ENCODE measurements around the gene CDYL2. TPM values are rescaled to one million over a fixed set of nuclear protein-coding genes. Genes with fewer than 3 reads are reported as not detected.

Gene CDYL2
- total RNA-seq, 4 donors from 2014 or later, result 0.80 to 2.8 (median 1.8) TPM

- H3K27me3 ChIP-seq, result no peaks in the 10 kb centered on the region
- no peak overlapping the region for H3K27ac ChIP-seq
- no peak overlapping the region for H3K4me3 ChIP-seq
- TF ChIP-seq, protein P1, sequence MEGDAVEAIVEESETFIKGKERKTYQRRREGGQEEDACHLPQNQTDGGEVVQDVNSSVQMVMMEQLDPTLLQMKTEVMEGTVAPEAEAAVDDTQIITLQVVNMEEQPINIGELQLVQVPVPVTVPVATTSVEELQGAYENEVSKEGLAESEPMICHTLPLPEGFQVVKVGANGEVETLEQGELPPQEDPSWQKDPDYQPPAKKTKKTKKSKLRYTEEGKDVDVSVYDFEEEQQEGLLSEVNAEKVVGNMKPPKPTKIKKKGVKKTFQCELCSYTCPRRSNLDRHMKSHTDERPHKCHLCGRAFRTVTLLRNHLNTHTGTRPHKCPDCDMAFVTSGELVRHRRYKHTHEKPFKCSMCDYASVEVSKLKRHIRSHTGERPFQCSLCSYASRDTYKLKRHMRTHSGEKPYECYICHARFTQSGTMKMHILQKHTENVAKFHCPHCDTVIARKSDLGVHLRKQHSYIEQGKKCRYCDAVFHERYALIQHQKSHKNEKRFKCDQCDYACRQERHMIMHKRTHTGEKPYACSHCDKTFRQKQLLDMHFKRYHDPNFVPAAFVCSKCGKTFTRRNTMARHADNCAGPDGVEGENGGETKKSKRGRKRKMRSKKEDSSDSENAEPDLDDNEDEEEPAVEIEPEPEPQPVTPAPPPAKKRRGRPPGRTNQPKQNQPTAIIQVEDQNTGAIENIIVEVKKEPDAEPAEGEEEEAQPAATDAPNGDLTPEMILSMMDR (IDR thresholded peaks at IDR 0.05 in 4 of 5, conservative IDR thresholded peaks at IDR 0.05 in 1 of 5), result no peak
- TF ChIP-seq POLR2A (IDR thresholded peaks at IDR 0.05), result no peak
- no peaks in the 10 kb centered on the region for H3K36me3 ChIP-seq
- no peaks in the 10 kb centered on the region for H3K9me3 ChIP-seq
- H3K4me1 ChIP-seq, result no peaks in the 10 kb centered on the region
- DNase-seq, result no peak
- intact Hi-C loops (cut with DNase I; ENCODE audit: low total_unique reads), result no loop called here
- in situ Hi-C loops (cut with MboI; ENCODE audit: low sequenced_read_pairs in 4 of 4), result loop anchor here in 1 of 4 donors (25.0 kb wide), 1 partner anchor 90 kb away; no protein-coding TSS in a partner anchor
- no peak for ATAC-seq
These were observed 132.0 kb downstream of the CDYL2 start for GRCh38 chr16:80672379-80672778.

DNA sequence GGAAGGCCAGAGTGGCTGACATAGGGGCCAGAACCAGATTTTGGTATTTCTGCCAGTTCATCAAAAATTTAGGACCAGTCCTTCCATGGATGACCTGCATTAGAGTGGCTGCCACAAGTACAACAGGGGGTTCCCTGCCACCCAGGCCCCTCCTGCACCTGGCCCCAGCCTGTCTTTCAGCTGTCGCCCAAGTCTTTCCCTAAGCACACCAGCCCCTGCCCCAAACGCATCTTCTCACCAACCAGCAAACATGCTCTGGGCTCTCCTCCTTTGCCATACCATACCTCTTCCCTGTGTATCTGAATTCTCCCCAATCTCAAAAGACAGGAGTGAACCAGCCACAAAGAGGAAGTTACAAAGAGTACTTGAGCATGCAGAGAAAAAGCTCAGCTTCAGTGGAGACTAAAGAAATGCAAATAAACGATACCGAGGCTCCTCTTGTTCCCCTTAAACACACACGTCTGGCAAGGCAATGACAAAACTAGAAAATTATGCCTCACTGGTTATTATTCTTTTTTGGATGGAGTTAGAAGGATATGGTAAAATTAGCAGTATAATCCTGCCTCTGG, 133.0 kb downstream of the CDYL2 start:
- in situ Hi-C loops (cut with MboI; ENCODE audit: low sequenced_read_pairs in 4 of 4) (loop anchor here in 1 of 4 donors (25.0 kb wide), 1 partner anchor 91 kb away; no protein-coding TSS in a partner anchor), intact Hi-C loops (cut with DNase I; ENCODE audit: low total_unique reads) (no loop called here)
- no peaks in the 10 kb centered on the region for H3K27me3 ChIP-seq
- H3K9me3 ChIP-seq, result no peaks in the 10 kb centered on the region
- no peak overlapping the region for H3K4me3 ChIP-seq
- no peaks in the 10 kb centered on the region for H3K4me1 ChIP-seq
- TF ChIP-seq, protein P1 (IDR thresholded peaks at IDR 0.05 in 4 of 5, conservative IDR thresholded peaks at IDR 0.05 in 1 of 5), result no peak
- no peak for TF ChIP-seq POLR2A (IDR thresholded peaks at IDR 0.05)
- H3K27ac ChIP-seq, result no peak overlapping the region
- DNase-seq (no peak), ATAC-seq (no peak)
- no peaks in the 10 kb centered on the region for H3K36me3 ChIP-seq

DNA sequence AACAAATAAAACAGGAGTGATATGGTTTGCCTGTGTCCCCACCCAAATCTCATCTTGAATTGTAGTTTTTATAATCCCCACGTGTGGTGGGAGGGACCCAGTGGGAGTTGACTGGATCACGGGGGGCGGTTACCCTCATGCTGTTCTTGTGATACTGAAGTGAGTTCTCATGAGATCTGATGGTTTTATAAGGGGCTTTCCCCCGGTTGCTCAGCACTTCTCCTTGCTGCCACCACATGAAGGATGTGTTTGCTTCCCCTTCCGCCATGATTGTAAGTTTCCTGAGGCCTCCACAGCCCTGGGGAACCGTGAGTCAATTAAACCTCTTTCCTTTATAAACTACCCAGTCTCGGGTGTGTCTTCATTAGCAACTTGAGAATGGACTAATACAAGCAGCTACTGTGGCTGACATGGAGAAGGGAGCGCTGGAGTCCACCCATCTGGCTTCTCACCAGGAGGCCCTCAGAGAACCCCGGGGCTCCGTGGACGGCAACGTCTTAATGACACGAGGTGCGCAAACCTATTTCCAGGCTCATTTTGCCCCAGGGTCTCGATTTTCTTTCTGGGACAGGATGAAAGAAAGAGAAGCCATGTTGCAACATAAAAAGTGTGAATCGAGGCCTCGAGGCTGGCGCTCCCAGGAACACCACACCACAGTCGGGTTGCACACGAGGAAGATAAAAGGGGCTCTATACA, 134.1 kb downstream of the CDYL2 start:
- DNase-seq (no peak), ATAC-seq (no peak)
- Histone ChIP-seq H3K27ac (no peak overlapping the region), H3K4me3 (no peak overlapping the region), H3K4me1 (no peaks in the 10 kb centered on the region), H3K9me3 (no peaks in the 10 kb centered on the region), H3K36me3 (no peaks in the 10 kb centered on the region), H3K27me3 (no peaks in the 10 kb centered on the region)
- intact Hi-C loops (cut with DNase I; ENCODE audit: low total_unique reads), result no loop called here
- TF ChIP-seq, protein P1 (IDR thresholded peaks at IDR 0.05 in 4 of 5, conservative IDR thresholded peaks at IDR 0.05 in 1 of 5), result no peak
- no peak for TF ChIP-seq POLR2A (IDR thresholded peaks at IDR 0.05)
- in situ Hi-C loops (cut with MboI; ENCODE audit: low sequenced_read_pairs in 4 of 4), result loop anchor here in 1 of 4 donors (25.0 kb wide), 1 partner anchor 92 kb away; no protein-coding TSS in a partner anchor

GRCh38 chr16:80669673-80670072, 134.7 kb downstream of the CDYL2 start:
- H3K4me1 ChIP-seq, result no peaks in the 10 kb centered on the region
- no peak overlapping the region for H3K27ac ChIP-seq
- TF ChIP-seq, protein P1 (IDR thresholded peaks at IDR 0.05 in 4 of 5, conservative IDR thresholded peaks at IDR 0.05 in 1 of 5), result no peak
- TF ChIP-seq POLR2A (IDR thresholded peaks at IDR 0.05), result no peak
- H3K36me3 ChIP-seq, result no peaks in the 10 kb centered on the region
- DNase-seq (no peak), ATAC-seq (no peak)
- intact Hi-C loops (cut with DNase I; ENCODE audit: low total_unique reads), result no loop called here
- in situ Hi-C loops (cut with MboI; ENCODE audit: low sequenced_read_pairs in 4 of 4), result loop anchor here in 1 of 4 donors (25.0 kb wide), 1 partner anchor 93 kb away; no protein-coding TSS in a partner anchor
- no peaks in the 10 kb centered on the region for H3K9me3 ChIP-seq
- H3K4me3 ChIP-seq, result no peak overlapping the region
- H3K27me3 ChIP-seq, result no peaks in the 10 kb centered on the region
